ENCODE measurements around the gene MPP1. TPM values are rescaled to one million over a fixed set of nuclear protein-coding genes. Genes with fewer than 3 reads are reported as not detected.

The MPP1 gene
- total and polyA plus RNA-seq, 9 of the 15 experiments (the other 6 are each of a cell fraction or from before 2014, with no cell fraction given): 227 to 395 (median 283) TPM

DNA sequence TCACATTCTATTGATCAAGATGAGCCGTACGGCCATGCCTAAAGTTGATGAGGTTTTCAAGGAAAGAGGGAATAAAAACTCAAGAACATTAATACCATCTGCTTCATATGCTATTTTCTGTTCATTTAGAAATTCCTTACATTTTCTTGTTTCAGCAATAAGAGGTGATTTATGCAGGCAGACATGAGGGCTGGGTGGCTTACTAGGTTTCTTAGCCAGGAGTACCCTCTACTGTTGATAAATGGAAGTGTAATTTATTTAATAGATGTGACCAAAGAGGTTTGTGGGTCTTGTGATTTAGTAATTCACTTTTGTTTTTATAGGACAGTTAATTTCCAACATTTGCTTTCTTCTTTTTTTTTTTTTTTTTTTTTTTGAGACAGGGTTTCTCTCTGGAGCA, 35.6 kb upstream of the MPP1 start (continued):
- TF ChIP-seq SMC3 (conservative IDR thresholded peaks at IDR 0.05; ENCODE audit: insufficient read depth, low read depth, low read length) (peak; percentile 74), ZBTB7A (IDR thresholded peaks at IDR 0.05; ENCODE audit: borderline replicate concordance, control insufficient read depth, low read depth, low read length) (no peak)

DNA sequence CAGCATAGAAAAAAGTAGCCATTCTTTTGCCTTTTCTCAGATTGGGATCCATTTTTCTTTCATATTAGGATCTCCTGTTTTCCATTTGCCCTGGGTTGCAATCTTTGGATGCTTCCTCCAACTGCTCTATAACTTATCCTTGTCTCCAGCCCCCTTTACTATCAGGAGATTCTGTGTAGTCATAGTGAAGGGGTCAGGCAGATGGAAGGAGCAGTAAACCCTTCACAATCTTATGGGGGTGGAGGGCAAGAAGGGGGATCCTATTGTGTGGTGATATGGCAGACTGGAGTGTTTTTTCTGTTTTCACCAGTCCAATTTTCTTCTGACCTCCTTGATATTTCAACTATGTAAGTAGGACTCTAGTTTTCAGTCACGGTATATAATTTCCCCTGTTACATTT, 30.9 kb upstream of the MPP1 start:
- Histone ChIP-seq H3K9ac (ENCODE audit: insufficient read depth in 1 of 2, low read depth in 2 of 2, low read length in 2 of 2) (no peak overlapping the region), H2AFZ (ENCODE audit: low read depth, low read length) (peak overlapping the region; percentile 71; the same call in 1 of the 2 replicates), H3K4me3 (no peak overlapping the region), H3K9me3 (replicated peaks; ENCODE audit: control insufficient read depth, insufficient read depth, low read depth, low read length) (no peaks in the 10 kb centered on the region), H3K79me2 (ENCODE audit: control insufficient read depth, insufficient read depth, low read length) (no peaks in the 10 kb centered on the region), H3K4me2 (ENCODE audit: insufficient read depth, low read length) (no peak overlapping the region), H3K9me1 (ENCODE audit: control insufficient read depth, insufficient read depth, low read length) (no peaks in the 10 kb centered on the region), H3K4me1 (replicated peaks in 1 of 2; ENCODE audit: control insufficient read depth in 2 of 2, insufficient read depth in 2 of 2, low read length in 2 of 2) (peaks cover 3 to 19% of the 10 kb centered on the region in 2 experiments; a peak in 2 of 5 replicates), H3K27ac (ENCODE audit: extremely low read depth, low read depth, low read length) (peak overlapping the region; percentile 3; the same call in 1 of the 3 replicates), H3K36me3 (ENCODE audit: control insufficient read depth, insufficient read depth, low read length) (no peaks in the 10 kb centered on the region), H3K27me3 (ENCODE audit: control insufficient read depth in 2 of 2, insufficient read depth in 2 of 2, low read length in 2 of 2) (no peaks in the 10 kb centered on the region), H4K20me1 (replicated peaks; ENCODE audit: control insufficient read depth, insufficient read depth, low read length) (no peaks in the 10 kb centered on the region)
- WGBS (ENCODE audit: insufficient coverage, low coverage, missing lambda C conversion rate): 22% methylated on average over 1 of the region's 1 CpG
- TF ChIP-seq, protein P1, sequence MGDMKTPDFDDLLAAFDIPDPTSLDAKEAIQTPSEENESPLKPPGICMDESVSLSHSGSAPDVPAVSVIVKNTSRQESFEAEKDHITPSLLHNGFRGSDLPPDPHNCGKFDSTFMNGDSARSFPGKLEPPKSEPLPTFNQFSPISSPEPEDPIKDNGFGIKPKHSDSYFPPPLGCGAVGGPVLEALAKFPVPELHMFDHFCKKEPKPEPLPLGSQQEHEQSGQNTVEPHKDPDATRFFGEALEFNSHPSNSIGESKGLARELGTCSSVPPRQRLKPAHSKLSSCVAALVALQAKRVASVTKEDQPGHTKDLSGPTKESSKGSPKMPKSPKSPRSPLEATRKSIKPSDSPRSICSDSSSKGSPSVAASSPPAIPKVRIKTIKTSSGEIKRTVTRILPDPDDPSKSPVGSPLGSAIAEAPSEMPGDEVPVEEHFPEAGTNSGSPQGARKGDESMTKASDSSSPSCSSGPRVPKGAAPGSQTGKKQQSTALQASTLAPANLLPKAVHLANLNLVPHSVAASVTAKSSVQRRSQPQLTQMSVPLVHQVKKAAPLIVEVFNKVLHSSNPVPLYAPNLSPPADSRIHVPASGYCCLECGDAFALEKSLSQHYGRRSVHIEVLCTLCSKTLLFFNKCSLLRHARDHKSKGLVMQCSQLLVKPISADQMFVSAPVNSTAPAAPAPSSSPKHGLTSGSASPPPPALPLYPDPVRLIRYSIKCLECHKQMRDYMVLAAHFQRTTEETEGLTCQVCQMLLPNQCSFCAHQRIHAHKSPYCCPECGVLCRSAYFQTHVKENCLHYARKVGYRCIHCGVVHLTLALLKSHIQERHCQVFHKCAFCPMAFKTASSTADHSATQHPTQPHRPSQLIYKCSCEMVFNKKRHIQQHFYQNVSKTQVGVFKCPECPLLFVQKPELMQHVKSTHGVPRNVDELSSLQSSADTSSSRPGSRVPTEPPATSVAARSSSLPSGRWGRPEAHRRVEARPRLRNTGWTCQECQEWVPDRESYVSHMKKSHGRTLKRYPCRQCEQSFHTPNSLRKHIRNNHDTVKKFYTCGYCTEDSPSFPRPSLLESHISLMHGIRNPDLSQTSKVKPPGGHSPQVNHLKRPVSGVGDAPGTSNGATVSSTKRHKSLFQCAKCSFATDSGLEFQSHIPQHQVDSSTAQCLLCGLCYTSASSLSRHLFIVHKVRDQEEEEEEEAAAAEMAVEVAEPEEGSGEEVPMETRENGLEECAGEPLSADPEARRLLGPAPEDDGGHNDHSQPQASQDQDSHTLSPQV (IDR thresholded peaks at IDR 0.05): 0 out of 2 replicates have a peak, but pooled peaks have one; percentile 28
- TF ChIP-seq SAP30 (IDR thresholded peaks at IDR 0.05; ENCODE audit: borderline replicate concordance, insufficient read depth, low read depth, low read length, poor library complexity, severe bottlenecking) (no peak), EP400 (IDR thresholded peaks at IDR 0.05) (0 out of 2 replicates have a peak, but pooled peaks have one; percentile 14), ARID1B (IDR thresholded peaks at IDR 0.05) (0 out of 2 replicates have a peak, but pooled peaks have one; percentile 14), CBFA2T3 (IDR thresholded peaks at IDR 0.05) (peak; percentile 60; the same call in 1 of the 2 replicates)
- TF ChIP-seq, protein P2, sequence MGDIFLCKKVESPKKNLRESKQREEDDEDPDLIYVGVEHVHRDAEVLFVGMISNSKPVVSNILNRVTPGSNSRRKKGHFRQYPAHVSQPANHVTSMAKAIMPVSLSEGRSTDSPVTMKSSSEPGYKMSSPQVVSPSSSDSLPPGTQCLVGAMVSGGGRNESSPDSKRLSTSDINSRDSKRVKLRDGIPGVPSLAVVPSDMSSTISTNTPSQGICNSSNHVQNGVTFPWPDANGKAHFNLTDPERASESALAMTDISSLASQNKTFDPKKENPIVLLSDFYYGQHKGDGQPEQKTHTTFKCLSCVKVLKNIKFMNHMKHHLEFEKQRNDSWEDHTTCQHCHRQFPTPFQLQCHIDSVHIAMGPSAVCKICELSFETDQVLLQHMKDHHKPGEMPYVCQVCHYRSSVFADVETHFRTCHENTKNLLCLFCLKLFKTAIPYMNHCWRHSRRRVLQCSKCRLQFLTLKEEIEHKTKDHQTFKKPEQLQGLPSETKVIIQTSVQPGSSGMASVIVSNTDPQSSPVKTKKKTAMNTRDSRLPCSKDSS (IDR thresholded peaks at IDR 0.05; ENCODE audit: low read depth, partially characterized antibody): no peak
- TF ChIP-seq, protein P3, sequence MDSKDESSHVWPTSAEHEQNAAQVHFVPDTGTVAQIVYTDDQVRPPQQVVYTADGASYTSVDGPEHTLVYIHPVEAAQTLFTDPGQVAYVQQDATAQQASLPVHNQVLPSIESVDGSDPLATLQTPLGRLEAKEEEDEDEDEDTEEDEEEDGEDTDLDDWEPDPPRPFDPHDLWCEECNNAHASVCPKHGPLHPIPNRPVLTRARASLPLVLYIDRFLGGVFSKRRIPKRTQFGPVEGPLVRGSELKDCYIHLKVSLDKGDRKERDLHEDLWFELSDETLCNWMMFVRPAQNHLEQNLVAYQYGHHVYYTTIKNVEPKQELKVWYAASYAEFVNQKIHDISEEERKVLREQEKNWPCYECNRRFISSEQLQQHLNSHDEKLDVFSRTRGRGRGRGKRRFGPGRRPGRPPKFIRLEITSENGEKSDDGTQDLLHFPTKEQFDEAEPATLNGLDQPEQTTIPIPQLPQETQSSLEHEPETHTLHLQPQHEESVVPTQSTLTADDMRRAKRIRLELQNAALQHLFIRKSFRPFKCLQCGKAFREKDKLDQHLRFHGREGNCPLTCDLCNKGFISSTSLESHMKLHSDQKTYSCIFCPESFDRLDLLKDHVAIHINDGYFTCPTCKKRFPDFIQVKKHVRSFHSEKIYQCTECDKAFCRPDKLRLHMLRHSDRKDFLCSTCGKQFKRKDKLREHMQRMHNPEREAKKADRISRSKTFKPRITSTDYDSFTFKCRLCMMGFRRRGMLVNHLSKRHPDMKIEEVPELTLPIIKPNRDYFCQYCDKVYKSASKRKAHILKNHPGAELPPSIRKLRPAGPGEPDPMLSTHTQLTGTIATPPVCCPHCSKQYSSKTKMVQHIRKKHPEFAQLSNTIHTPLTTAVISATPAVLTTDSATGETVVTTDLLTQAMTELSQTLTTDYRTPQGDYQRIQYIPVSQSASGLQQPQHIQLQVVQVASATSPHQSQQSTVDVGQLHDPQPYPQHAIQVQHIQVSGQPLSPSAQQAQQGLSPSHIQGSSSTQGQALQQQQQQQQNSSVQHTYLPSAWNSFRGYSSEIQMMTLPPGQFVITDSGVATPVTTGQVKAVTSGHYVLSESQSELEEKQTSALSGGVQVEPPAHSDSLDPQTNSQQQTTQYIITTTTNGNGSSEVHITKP (IDR thresholded peaks at IDR 0.05; ENCODE audit: partially characterized antibody): peak; percentile 54
- peak in 2 of 4 experiments; percentile 33 to 35 for DNase-seq (ENCODE audit: extremely low read depth in 1 of 4, low spot score in 3 of 4)
- BruUV-seq (replicated peaks): no TSS peak
- ChIA-PET POLR2A (interaction anchor here (2.9 kb wide), 1 partner anchor 60 kb away, joined by 9 read pairs; no protein-coding TSS in a partner anchor), CTCF (ENCODE audit: low intra/inter-chr PET ratio) (no interaction called here)
- peak; percentile 32; the same call in 1 of the 3 replicates for ATAC-seq
- intact Hi-C loops (cut with micrococcal nuclease): loop anchor here (5.0 kb wide), 1 partner anchor 39 kb away; no protein-coding TSS in a partner anchor
- peak; percentile 26 for FAIRE-seq
- in situ Hi-C loops (cut with MboI): loop anchor here (10.0 kb wide), 1 partner anchor 251 kb away; the partner anchor contains the start of gene CTAG1A
